Fibroblast of lung (primary cell): Measurements from ENCODE around the gene NUBPL. TPM values are rescaled to one million over a fixed set of nuclear protein-coding genes. Genes with fewer than 3 reads are reported as not detected.
"Not testable (repeated sequence)": the region's sequence is repeated elsewhere in the genome, so short reads cannot be mapped to it uniquely, and the experiment has no call there.

ENCODE experiments used
- DNase-seq, 2 donors: peaks; one replicate each; pipeline versions ENCODE4 v3.0.0 to v3.0.0-alpha.2; 2010; ENCODE audit warnings: low read depth in 2 of 2
- H2AFZ ChIP-seq: 2 replicates; pipeline ENCODE4 v1.5.1; 2012; ENCODE audit warnings: low read length, control low read depth, inconsistent platforms
- H3K27ac ChIP-seq: 2 replicates; pipeline ENCODE4 v1.5.1; 2011; ENCODE audit warnings: low read length, control low read depth; ENCODE audit not compliant: insufficient read depth
- H3K27me3 ChIP-seq: 2 replicates; pipeline ENCODE4 v1.5.1; 2011; ENCODE audit warnings: mild to moderate bottlenecking, low read length; ENCODE audit not compliant: control insufficient read depth, insufficient read depth
- H3K36me3 ChIP-seq: 2 replicates; pipeline ENCODE4 v1.5.1; 2011; ENCODE audit warnings: low read length; ENCODE audit not compliant: control insufficient read depth, insufficient read depth
- H3K4me1 ChIP-seq: 2 replicates; pipeline ENCODE4 v1.5.1; 2011; ENCODE audit warnings: low read length; ENCODE audit not compliant: control insufficient read depth, insufficient read depth; ENCODE audit errors: extremely low read depth
- H3K4me2 ChIP-seq: 2 replicates; pipeline ENCODE4 v1.5.1; 2011; ENCODE audit warnings: low read length, control low read depth; ENCODE audit not compliant: insufficient read depth; ENCODE audit errors: extremely low read depth
- H3K4me3 ChIP-seq, 4 experiments: fragments of 200-600 bp in 1 of 4; sonication (generic) in 1 of 4; replicated peaks in 1 of 4; 2 replicates each; pipeline ENCODE4 v1.5.1; 2011 to 2016; ENCODE audit warnings: low read length in 4 of 4, low read depth in 3 of 4, mild to moderate bottlenecking in 3 of 4, control low read depth in 2 of 4, inconsistent platforms in 1 of 4, mixed read lengths in 1 of 4; ENCODE audit not compliant: insufficient read depth in 1 of 4; ENCODE audit errors: control extremely low read depth in 1 of 4
- H3K79me2 ChIP-seq: 2 replicates; pipeline ENCODE4 v1.5.1; 2012; ENCODE audit warnings: mild to moderate bottlenecking, low read length, inconsistent platforms; ENCODE audit not compliant: control insufficient read depth, insufficient read depth
- H3K9ac ChIP-seq: 2 replicates; pipeline ENCODE4 v1.5.1; 2011; ENCODE audit warnings: mild to moderate bottlenecking, low read length, control low read depth; ENCODE audit not compliant: insufficient read depth
- H3K9me3 ChIP-seq: 2 replicates; pipeline ENCODE4 v1.5.1; 2012; ENCODE audit warnings: low read depth, low read length; ENCODE audit not compliant: control insufficient read depth, insufficient read depth
- H4K20me1 ChIP-seq: 2 replicates; pipeline ENCODE4 v1.5.1; 2011; ENCODE audit warnings: low read length; ENCODE audit not compliant: control insufficient read depth, insufficient read depth; ENCODE audit errors: extremely low read depth
- CTCF ChIP-seq, 2 donors: IDR thresholded peaks in 1 of 2; conservative IDR thresholded peaks in 1 of 2; 1 replicate in 1 of 2; 2 replicates in 1 of 2; pipeline ENCODE4 v1.5.1; 2011 to 2012; ENCODE audit warnings: low read length in 2 of 2, control low read depth in 1 of 2, inconsistent platforms in 1 of 2, low read depth in 1 of 2, mild to moderate bottlenecking in 1 of 2
- EZH2 ChIP-seq: IDR thresholded peaks from 2 replicates; pipeline ENCODE4 v1.5.1; 2012; ENCODE audit warnings: low read length, control low read depth, mild to moderate bottlenecking; ENCODE audit errors: missing control alignments
- polyA plus RNA-seq, 2 donors: library from polyadenylated mRNA; depleted of rRNA in 1 of 2; stranded (reverse) in 1 of 2; unstranded in 1 of 2; fragments of >200 nt; gene quantifications; 2 replicates each; pipeline ENCODE4 v1.2.1, GENCODE V29; 2011 to 2012; ENCODE audit warnings: missing spikeins in 1 of 2
- total RNA-seq: library from RNA; depleted of rRNA; stranded (reverse); fragments of >200 nt; gene quantifications from 2 replicates; pipeline ENCODE4 v1.2.1, GENCODE V29; 2014

NUBPL gene
- total and polyA plus RNA-seq, 2 donors (not counting 1 experiment from before 2014, with no cell fraction given) = 9.0 to 10.7 TPM

- H4K20me1 ChIP-seq = no peaks in the 10 kb centered on the region
- H3K9me3 ChIP-seq = no peaks in the 10 kb centered on the region
- no peak overlapping the region for H2AFZ ChIP-seq
- no peaks in the 10 kb centered on the region for H3K36me3 ChIP-seq
- no peak overlapping the region for H3K9ac ChIP-seq
- H3K4me2 ChIP-seq = no peak overlapping the region
- no peak overlapping the region for H3K27ac ChIP-seq
- no peaks in the 10 kb centered on the region for H3K4me1 ChIP-seq
- DNase-seq = no peak
- TF ChIP-seq CTCF (conservative IDR thresholded peaks at IDR 0.05 in 1 of 2, IDR thresholded peaks at IDR 0.05 in 1 of 2; ENCODE audit: low read depth in 1 of 2, low read length in 2 of 2) = no peak
- TF ChIP-seq EZH2 = no peak
- H3K79me2 ChIP-seq = no peaks in the 10 kb centered on the region
- no peaks in the 10 kb centered on the region for H3K27me3 ChIP-seq
- H3K4me3 ChIP-seq = no peak overlapping the region
Measured at GRCh38 chr14:31802838-31803237, 241.6 kb downstream of the NUBPL start.

- Histone ChIP-seq H3K9me3 (no peaks in the 10 kb centered on the region), H3K36me3 (no peaks in the 10 kb centered on the region), H2AFZ (no peak overlapping the region), H3K9ac (no peak overlapping the region), H3K27ac (no peak overlapping the region), H3K27me3 (no peaks in the 10 kb centered on the region), H3K4me2 (no peak overlapping the region), H3K4me1 (no peaks in the 10 kb centered on the region), H3K4me3 (no peak overlapping the region), H3K79me2 (no peaks in the 10 kb centered on the region), H4K20me1 (no peaks in the 10 kb centered on the region)
- no peak for DNase-seq
- TF ChIP-seq CTCF (conservative IDR thresholded peaks at IDR 0.05 in 1 of 2, IDR thresholded peaks at IDR 0.05 in 1 of 2; ENCODE audit: low read depth in 1 of 2, low read length in 2 of 2) = no peak
Measured at GRCh38 chr14:31806249-31806648, 245.0 kb downstream of the NUBPL start.

- H3K9ac ChIP-seq, H4K20me1 ChIP-seq, H3K4me2 ChIP-seq, H3K9me3 ChIP-seq, H3K79me2 ChIP-seq, H2AFZ ChIP-seq, H3K36me3 ChIP-seq, H3K4me3 ChIP-seq, H3K4me1 ChIP-seq, H3K27me3 ChIP-seq, DNase-seq, H3K27ac ChIP-seq: not testable (repeated sequence)
Measured at GRCh38 chr14:31811693-31812628, 250.8 kb downstream of the NUBPL start.

- not testable (repeated sequence) for H3K36me3 ChIP-seq
Measured at GRCh38 chr14:31813724-31814490, 252.7 kb downstream of the NUBPL start.

More at GRCh38 chr14:31813724-31814490, 252.7 kb downstream of the NUBPL start:
- H4K20me1 ChIP-seq, H3K4me2 ChIP-seq, H2AFZ ChIP-seq, H3K27ac ChIP-seq, H3K79me2 ChIP-seq, H3K4me1 ChIP-seq, H3K9me3 ChIP-seq, H3K9ac ChIP-seq, H3K27me3 ChIP-seq, H3K4me3 ChIP-seq, DNase-seq: not testable (repeated sequence)
